HG03108 (cell line): ENCODE results near the gene LMAN2.

Experiments used
- ATAC-seq: cut with Tn5 transposase; IDR thresholded peaks from one replicate; pipeline ENCODE4 v1.9.1; 2021; ENCODE audit warnings: moderate library complexity; ENCODE audit not compliant: unreplicated experiment

LMAN2 gene

DNA sequence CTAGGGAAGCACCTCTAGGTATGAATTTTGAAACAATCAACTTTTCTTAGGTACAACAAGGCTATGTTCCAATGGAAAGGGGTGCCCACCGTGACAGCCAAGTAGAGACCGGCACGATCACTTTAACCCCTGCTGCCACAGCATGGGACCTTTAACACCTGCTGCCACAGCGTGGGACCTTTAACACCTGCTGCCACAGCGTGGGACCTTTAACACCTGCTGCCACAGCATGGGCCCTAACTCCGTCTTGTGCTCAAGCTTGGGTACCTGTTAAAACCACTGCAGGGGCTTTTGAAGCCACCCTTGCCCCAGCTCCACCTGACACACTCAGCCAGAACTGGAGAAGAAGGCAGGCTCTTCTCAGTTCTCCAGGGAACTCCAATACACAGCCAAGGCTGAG lies 21.6 kb downstream of the LMAN2 start:
- ATAC-seq: no peak

DNA sequence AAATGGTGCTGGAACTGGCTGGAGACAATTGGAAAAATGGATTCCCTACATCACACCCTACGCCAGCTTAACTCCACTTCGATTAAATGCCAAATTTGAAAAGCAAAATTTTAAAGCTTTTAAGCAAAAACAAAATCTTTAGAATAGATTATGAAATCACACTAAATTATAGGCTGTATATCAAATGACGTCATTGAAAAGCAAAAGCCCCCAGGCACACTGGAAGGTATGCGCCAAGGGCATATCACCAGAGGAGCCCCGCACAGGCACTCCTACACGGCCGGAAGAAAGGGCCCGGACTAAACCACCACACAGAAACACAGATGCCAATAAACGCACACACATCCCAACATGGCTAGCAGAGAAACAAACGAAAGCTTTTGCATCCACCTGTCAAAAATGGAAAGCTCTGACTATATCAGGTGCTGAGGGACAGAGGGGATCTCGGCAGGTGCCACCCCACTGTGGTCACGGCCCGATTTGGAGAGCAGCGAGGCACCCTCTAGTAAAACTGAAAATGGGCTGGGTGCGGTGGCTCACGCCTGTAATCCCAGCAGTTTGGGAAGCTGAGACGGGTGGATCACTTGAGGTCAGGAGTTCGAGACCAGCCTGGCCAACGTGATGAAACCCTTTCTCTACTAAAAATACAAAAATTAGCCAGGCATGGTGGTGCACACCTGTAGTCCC lies 22.8 kb downstream of the LMAN2 start:
- ATAC-seq: no peak

- no peak for ATAC-seq
Observed at GRCh38 chr5:177327539-177328522, 23.6 kb downstream of the LMAN2 start.

DNA sequence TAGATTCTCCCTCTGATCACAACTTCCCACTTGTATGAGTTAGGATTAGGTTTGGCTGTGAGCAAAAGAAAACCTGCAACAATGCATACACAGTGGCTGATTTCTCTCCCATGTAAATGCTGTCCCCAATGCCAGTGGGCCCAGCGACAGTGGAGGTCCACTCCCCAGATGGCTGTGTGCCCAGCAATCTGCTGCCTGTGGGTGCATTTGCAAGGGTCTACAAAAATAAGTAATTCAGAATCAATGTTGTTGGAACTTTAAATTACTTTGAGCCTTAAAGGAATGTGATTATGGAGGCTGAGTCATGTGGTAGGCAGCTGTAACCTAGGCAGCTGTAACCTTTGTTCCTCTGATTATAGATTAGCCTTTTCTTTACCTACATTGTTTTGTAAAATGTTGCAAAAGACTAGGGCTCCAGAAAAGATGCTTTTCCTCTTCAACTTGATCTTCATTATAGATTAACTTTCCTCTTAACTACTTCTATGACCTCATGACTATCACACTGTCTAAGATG lies 25.5 kb downstream of the LMAN2 start:
- ATAC-seq: no peak

DNA sequence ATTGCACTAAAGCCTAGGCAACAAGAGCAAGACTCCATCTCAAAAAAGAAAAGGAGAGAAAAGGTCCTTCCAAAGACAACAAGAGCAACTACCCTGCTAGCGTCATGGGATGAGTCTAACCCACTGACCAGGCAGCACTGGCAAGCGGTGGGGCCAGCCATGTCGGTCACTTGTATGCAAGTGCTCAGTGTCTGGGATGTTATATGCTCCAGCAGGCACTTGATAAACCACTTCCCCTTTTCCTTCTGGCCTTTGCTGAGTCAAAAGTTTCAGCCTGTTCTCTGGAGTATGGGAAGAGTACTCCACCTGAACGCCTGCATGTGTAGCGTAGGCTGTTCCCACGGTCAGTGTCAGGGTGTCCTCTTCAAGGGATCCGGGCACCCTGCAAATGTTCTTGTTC lies 30.6 kb downstream of the LMAN2 start:
- no peak for ATAC-seq

- no peak for ATAC-seq
Observed at GRCh38 chr5:177319913-177320588, 31.4 kb downstream of the LMAN2 start.

- no peak for ATAC-seq
Observed at GRCh38 chr5:177317959-177318377, 33.5 kb downstream of the LMAN2 start.

DNA sequence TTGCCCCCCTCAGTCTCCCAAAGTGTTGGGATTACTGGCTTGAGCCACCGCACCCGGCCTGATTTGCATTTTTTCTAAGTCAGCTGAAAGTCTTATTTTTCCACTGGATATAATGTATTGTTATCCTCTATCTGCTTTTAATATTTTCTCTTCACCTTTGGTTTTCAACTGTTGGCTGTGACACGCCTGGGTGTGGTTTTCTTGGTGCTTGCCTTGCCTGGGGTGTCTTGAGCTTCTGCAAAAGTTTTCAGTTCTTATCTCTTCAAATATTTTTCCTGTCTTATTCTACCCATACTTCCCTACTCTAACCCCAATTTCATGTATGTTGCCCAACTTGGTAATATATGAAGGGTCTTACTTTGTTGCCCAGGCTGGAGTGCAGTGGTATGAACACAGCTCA lies 35.5 kb downstream of the LMAN2 start:
- no peak for ATAC-seq

DNA sequence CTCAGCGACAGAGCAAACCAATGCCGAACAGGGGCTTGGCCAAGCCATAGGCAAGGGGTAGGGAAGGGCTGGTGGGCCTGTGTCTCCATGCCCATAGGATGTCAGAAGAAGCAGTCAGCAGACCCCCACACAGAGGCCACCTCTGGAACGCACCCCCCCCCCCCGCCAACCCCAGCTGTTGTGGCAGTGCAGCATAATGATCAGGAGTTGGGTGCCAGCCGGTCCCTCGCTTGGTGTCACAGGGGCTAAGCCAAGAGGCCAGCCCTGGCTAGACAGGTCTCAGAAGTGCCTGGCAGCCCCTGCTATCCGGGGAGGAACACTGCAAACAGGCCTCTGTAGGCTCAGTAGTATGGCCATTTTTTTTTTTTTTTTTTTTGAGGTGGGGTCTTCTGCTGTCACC lies 36.1 kb downstream of the LMAN2 start:
- no peak for ATAC-seq

- no peak for ATAC-seq
Observed at GRCh38 chr5:177314376-177315342, 36.8 kb downstream of the LMAN2 start.

DNA sequence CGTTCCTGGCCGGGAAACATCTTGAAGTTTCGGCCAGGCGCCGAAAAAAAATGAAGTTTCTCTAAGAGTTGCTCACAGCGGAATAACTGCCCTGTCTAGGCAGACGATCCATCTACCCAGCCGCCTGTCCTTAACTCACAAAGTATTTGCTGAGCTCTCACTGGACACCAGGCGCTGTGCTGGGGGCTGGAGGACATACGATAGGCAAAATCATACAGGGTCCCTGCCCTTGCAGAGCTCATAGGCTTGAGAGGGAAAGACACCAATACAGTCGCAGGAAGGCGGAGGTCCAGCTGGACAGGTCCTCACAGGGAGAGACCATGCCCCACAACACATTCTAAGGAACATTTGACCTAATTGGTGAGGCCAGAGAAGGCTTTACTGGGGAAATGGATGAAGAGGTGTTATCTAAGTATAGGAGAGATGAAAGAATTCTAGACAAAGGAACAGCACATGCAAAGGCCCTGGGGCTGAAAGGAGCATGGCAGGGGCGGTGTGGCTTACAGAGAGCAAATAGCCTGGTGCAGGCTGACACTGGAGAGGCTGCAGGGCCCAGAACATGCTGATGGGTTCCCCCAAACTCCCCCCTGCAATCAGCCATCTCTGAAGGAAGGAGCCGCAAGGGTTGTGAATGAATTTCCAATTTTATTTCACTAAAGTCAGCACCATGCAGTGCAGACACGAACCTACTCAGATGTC lies 37.8 kb downstream of the LMAN2 start:
- ATAC-seq: no peak

DNA sequence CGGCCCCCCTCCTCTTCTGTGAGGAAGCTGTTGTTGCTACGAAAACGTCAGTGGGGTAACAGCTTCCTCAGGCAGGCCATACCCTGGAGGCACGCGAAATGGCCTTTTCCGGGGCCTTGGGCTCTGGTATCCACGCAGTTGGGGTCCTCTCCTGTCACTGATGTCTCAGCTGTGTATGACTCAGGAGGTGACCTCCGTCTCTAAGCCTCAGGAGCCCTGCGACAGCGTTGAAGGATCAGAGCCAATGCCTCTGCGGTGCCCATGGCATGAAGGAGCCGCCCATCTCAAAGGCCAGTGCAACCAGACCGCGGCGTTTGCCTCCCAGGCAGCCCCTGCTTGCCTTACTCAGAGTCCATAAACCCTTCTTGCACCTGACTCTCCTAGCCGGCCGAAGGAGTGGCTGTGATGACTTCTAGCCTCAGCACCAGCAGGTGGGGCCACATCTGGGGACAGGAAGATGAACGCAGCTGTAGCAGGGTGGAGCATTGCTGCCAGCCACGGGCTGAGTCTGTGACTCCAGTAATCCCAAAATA lies 38.8 kb downstream of the LMAN2 start:
- ATAC-seq: peak; percentile 20

DNA sequence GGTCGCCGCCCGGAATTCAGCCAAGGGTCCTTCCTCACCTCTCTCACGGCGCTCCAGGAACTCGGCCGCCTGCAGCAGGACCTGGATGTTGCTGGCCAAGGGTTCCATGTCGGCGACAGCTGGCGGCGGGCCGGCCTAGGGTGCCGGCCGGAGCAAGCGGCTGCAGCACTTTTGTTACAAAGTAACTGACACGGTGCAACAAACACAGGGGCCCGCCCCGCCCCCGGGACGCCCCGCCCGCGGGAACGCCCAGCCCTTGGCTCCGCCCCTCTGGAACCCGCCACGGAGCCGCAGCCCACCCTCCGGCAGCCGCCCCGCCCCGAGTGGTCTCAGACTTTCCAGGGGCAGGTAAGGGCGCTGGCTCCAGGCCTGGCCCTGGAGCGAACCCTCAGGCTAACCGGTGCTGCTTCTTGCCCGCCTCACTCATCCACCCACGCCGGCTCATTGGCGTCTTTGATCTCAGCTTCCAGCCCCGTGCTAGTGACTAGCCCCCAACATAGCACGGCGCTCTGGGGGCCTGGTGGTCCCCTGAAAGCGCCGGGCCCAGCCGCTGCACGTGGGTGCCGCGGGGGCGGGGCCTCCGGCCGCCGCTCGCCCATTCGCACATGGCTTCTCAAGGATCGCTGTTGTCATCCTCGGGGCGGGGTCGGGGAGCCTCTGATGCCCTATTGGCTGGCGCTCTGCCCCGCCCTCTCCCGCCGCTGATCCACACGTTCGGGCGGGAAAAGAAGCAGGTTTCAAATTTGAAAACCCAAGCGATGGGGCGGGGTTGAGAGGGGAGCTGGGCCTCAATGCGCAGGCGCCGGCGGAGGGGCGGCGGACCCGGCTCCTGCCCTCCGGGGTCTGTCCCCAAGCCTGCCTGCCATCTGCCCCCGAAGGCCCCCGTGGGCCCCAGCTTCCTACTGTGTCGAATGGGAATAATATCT lies 39.5 kb downstream of the LMAN2 start, which contains the start of gene MXD3:
MXD3 (minus strand) TSS at position 176 of the 926 bp plus-strand sequence; CDS start at position 108, 68 bp downstream.
- ATAC-seq: peak; percentile 70

- ATAC-seq: no peak
Observed at GRCh38 chr5:177311392-177311722, 40.1 kb downstream of the LMAN2 start.

- no peak for ATAC-seq
Observed at GRCh38 chr5:177310757-177311391, 40.6 kb downstream of the LMAN2 start.

DNA sequence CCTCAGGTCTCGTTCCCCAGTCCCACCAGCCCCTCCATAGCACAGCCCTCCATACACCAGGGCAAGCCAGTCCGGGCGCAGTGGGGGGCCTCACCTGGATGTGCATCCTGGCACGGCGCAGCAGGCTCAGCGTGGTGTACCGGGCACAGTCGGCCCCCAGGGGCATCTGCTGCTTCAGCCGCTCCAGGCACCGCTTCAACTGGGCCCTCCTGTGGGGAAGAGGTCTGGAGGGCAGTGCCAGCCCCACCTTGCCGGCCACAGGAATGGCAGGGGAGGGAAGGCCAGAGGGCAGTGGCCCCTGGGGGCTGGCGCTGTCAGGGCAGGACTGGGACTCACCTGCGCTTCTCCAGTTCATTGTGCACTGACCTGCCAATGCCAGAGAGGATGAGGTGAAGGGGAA lies 41.1 kb downstream of the LMAN2 start:
- no peak for ATAC-seq

DNA sequence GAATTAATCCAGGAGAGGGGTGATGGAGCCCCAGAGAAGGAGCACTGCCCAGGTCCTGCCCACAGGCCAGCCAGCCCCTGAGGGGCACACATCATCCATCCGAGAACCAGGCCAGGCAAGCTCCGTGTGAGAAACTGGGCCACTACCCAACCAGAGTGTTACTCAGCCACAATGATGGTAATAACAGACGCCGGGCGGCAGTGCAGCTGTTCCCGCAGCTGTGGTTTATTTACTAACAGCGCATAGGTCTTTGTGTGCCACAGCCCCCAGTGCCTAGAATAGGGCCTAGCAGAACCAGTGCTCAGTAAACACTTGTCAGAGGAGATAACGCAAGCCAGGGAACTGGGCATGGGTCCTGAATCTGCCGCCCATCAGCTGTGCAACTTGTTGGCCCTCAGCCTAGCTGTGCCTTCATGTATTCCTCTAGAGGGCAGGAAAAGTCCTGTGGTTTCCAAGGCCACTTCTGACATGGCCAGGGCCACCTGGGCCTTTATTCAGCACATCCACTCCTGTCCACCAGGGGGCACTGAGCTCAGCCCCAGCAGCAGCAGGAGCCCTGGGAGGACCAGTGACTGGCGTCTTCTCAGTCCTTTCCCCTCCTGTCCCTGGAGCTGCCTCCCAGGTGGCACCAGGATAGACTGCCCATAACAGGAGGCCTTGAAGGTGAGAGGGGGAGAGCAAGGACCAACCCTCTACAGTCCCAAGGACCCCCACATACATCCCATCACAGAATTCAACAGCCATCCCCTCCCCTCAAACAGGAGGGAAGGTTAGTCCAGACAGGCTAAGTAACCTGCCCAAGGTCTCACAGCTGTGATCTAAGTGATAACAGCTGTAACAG lies 41.9 kb downstream of the LMAN2 start:
- ATAC-seq: no peak
